ENCODE measurements around the gene RDH16. TPM values are rescaled to one million over a fixed set of nuclear protein-coding genes. Genes with fewer than 3 reads are reported as not detected.

The RDH16 gene
- total and polyA plus RNA-seq, 8 donors: 0.08 to 0.84 (median 0.31) TPM

- FAIRE-seq (no peak), ATAC-seq (no peak), DNase-seq (no peak)
- WGBS, 2 donors: 80 to 83% methylated on average over 2 of the region's 2 CpGs
- Histone ChIP-seq H3K4me3 (no peak overlapping the region), H3K9me3 (no peaks in the 10 kb centered on the region), H3K27ac (no peak overlapping the region), H3K36me3 (no peaks in the 10 kb centered on the region), H3K27me3 (no peaks in the 10 kb centered on the region), H3K4me1 (no peaks in the 10 kb centered on the region)
- TF ChIP-seq CTCF (IDR thresholded peaks at IDR 0.05): no peak
- intact Hi-C loops (cut with DNase I): no loop called here
These were observed 1.0 kb upstream of the RDH16 start for GRCh38 chr12:56958422-56958821.

- DNase-seq: no peak
- H3K4me3 ChIP-seq: no peak overlapping the region
- H3K4me1 ChIP-seq: no peaks in the 10 kb centered on the region
- intact Hi-C loops (cut with DNase I): no loop called here
- H3K36me3 ChIP-seq: no peaks in the 10 kb centered on the region
- ATAC-seq: no peak
- no peak overlapping the region for H3K27ac ChIP-seq
- TF ChIP-seq CTCF (IDR thresholded peaks at IDR 0.05): no peak
- no peaks in the 10 kb centered on the region for H3K9me3 ChIP-seq
- no peak for FAIRE-seq
- no peaks in the 10 kb centered on the region for H3K27me3 ChIP-seq
- WGBS, 2 donors: 61 to 66% methylated on average over 2 of the region's 2 CpGs
These were observed 1.7 kb downstream of the RDH16 start for GRCh38 chr12:56955631-56956256.

GRCh38 chr12:56954958-56955355 lies 2.5 kb downstream of the RDH16 start:
- Histone ChIP-seq H3K27me3 (no peaks in the 10 kb centered on the region), H3K36me3 (no peaks in the 10 kb centered on the region), H3K27ac (no peak overlapping the region), H3K9me3 (no peaks in the 10 kb centered on the region), H3K4me3 (no peak overlapping the region), H3K4me1 (no peaks in the 10 kb centered on the region)
- 58 to 60% methylated on average over 6 of the region's 6 CpGs for WGBS, 2 donors
- intact Hi-C loops (cut with DNase I): no loop called here
- DNase-seq (no peak), ATAC-seq (no peak), FAIRE-seq (no peak)
- TF ChIP-seq CTCF (IDR thresholded peaks at IDR 0.05): no peak

- FAIRE-seq (no peak), ATAC-seq (no peak), DNase-seq (no peak)
- Histone ChIP-seq H3K27ac (no peak overlapping the region), H3K36me3 (no peaks in the 10 kb centered on the region), H3K4me1 (no peaks in the 10 kb centered on the region), H3K4me3 (no peak overlapping the region), H3K27me3 (no peaks in the 10 kb centered on the region), H3K9me3 (no peaks in the 10 kb centered on the region)
- TF ChIP-seq CTCF (IDR thresholded peaks at IDR 0.05): no peak
- intact Hi-C loops (cut with DNase I): no loop called here
- 90 to 93% methylated on average over 6 of the region's 6 CpGs for WGBS, 2 donors
These were observed 3.1 kb downstream of the RDH16 start for GRCh38 chr12:56954057-56954957.

GRCh38 chr12:56953314-56953713 lies 4.1 kb downstream of the RDH16 start:
- Histone ChIP-seq H3K9me3 (no peaks in the 10 kb centered on the region), H3K4me1 (no peaks in the 10 kb centered on the region), H3K36me3 (no peaks in the 10 kb centered on the region), H3K27ac (no peak overlapping the region), H3K4me3 (no peak overlapping the region), H3K27me3 (no peaks in the 10 kb centered on the region)
- ATAC-seq (no peak), FAIRE-seq (no peak), DNase-seq (no peak)
- intact Hi-C loops (cut with DNase I): no loop called here
- WGBS, 2 donors: 11 to 20% methylated on average over 1 of the region's 1 CpG
- TF ChIP-seq CTCF (IDR thresholded peaks at IDR 0.05): no peak

Data from pancreas (tissue), 10 donors.